Tibial nerve (tissue), 4 donors: ENCODE data around the gene THNSL1.

Experiments
- CTCF ChIP-seq, 5 experiments: fragments of 200-600 bp in 3 of 5; fragments of 450-650 bp in 2 of 5; sonication (generic) in 3 of 5; IDR thresholded peaks; one replicate each; pipeline ENCODE4 v1.5.1; 2016 to 2019; ENCODE audit warnings: antibody characterized with exemption in 5 of 5, mild to moderate bottlenecking in 3 of 5, moderate library complexity in 2 of 5
- EP300 ChIP-seq, 2 donors: sonication (generic); formaldehyde crosslinking; IDR thresholded peaks; one replicate each; pipeline ENCODE4 v1.6.1; 2017; ENCODE audit warnings: antibody characterized with exemption in 2 of 2, mild to moderate bottlenecking in 1 of 2

GRCh38 chr10:25017661-25018060 lies 1.2 kb downstream of the THNSL1 start:
- no peak for TF ChIP-seq CTCF (IDR thresholded peaks at IDR 0.05)
- no peak for TF ChIP-seq EP300 (IDR thresholded peaks at IDR 0.05)
